NK-92 (cell line): ENCODE measurements around the gene ARPC5L.
"Not testable (repeated sequence)": the region's sequence is repeated elsewhere in the genome, so short reads cannot be mapped to it uniquely, and the experiment has no call there.

ENCODE experiments used
- DNase-seq: peaks from one replicate; lab custom pipeline; 2025; ENCODE audit not compliant: unreplicated experiment; lab: John Stamatoyannopoulos, UW

Gene ARPC5L

GRCh38 chr9:124840300-124840833 is 21.6 kb upstream of the ARPC5L start:
- DNase-seq = no peak

GRCh38 chr9:124841075-124841821 is 20.7 kb upstream of the ARPC5L start:
- no peak for DNase-seq

GRCh38 chr9:124843456-124844034 is 18.4 kb upstream of the ARPC5L start:
- no peak for DNase-seq

GRCh38 chr9:124844291-124844690 is 17.6 kb upstream of the ARPC5L start:
- DNase-seq = no peak

- not testable (repeated sequence) for DNase-seq
Measured at GRCh38 chr9:124846467-124846866, 15.5 kb upstream of the ARPC5L start.

GRCh38 chr9:124846969-124847368 is 15.0 kb upstream of the ARPC5L start:
- no peak for DNase-seq

GRCh38 chr9:124849801-124850200 is 12.1 kb upstream of the ARPC5L start:
- no peak for DNase-seq

- no peak for DNase-seq
Measured at GRCh38 chr9:124852121-124852828, 9.7 kb upstream of the ARPC5L start.

- peak; percentile 51 for DNase-seq
Measured at GRCh38 chr9:124852829-124853531, 8.9 kb upstream of the ARPC5L start, which contains the start of gene WDR38. TSS of gene WDR38 (plus strand) at chr9:124853460. CDS start at chr9:124853532, 72 bp downstream.

- DNase-seq = no peak
Measured at GRCh38 chr9:124853605-124854143, 8.3 kb upstream of the ARPC5L start.

- DNase-seq = no peak
Measured at GRCh38 chr9:124854161-124854560, 7.8 kb upstream of the ARPC5L start.

GRCh38 chr9:124854822-124855221 is 7.1 kb upstream of the ARPC5L start:
- no peak for DNase-seq

GRCh38 chr9:124855566-124855943 is 6.4 kb upstream of the ARPC5L start:
- DNase-seq = no peak

GRCh38 chr9:124855944-124856765 is 5.8 kb upstream of the ARPC5L start:
- no peak for DNase-seq

GRCh38 chr9:124857533-124858162 is 4.3 kb upstream of the ARPC5L start:
- DNase-seq = no peak

- no peak for DNase-seq
Measured at GRCh38 chr9:124858330-124859046, 3.4 kb upstream of the ARPC5L start.

GRCh38 chr9:124859803-124860581 is 1.9 kb upstream of the ARPC5L start:
- DNase-seq = no peak
